Skeletal muscle cell (primary cell): Measurements from ENCODE around the gene RNF150.
A peak's percentile ranks its signal among the peaks of the same experiment; 100 is the strongest.

Experiments used
- DNase-seq: peaks from one replicate; pipeline ENCODE4 v3.0.0-alpha.2; 2010; ENCODE audit warnings: low read depth
- H3K4me3 ChIP-seq: 2 replicates; pipeline ENCODE4 v1.5.1; 2011; ENCODE audit warnings: low read depth, mild to moderate bottlenecking, control low read depth, low read length, moderate library complexity

The RNF150 gene

GRCh38 chr4:140887467-140887866 is 245.8 kb downstream of the RNF150 start:
- no peak for DNase-seq
- no peak overlapping the region for H3K4me3 ChIP-seq

GRCh38 chr4:140884431-140885058 is 248.7 kb downstream of the RNF150 start:
- DNase-seq = no peak
- H3K4me3 ChIP-seq = no peak overlapping the region

GRCh38 chr4:140877781-140878180 is 255.5 kb downstream of the RNF150 start:
- DNase-seq = no peak

GRCh38 chr4:140876615-140877364 is 256.5 kb downstream of the RNF150 start:
- no peak overlapping the region for H3K4me3 ChIP-seq
- no peak for DNase-seq

More at GRCh38 chr4:140877781-140878180, 255.5 kb downstream of the RNF150 start:
- no peak overlapping the region for H3K4me3 ChIP-seq

- no peak for DNase-seq
- no peak overlapping the region for H3K4me3 ChIP-seq
Observed at GRCh38 chr4:140875746-140876452, 257.4 kb downstream of the RNF150 start.

- no peak overlapping the region for H3K4me3 ChIP-seq
- no peak for DNase-seq
Observed at GRCh38 chr4:140874056-140874455, 259.2 kb downstream of the RNF150 start.

GRCh38 chr4:140871368-140871767 is 261.9 kb downstream of the RNF150 start:
- no peak overlapping the region for H3K4me3 ChIP-seq
- no peak for DNase-seq

GRCh38 chr4:140870427-140870826 is 262.8 kb downstream of the RNF150 start:
- no peak overlapping the region for H3K4me3 ChIP-seq
- no peak for DNase-seq

- DNase-seq = no peak
- no peak overlapping the region for H3K4me3 ChIP-seq
Observed at GRCh38 chr4:140869446-140869845, 263.8 kb downstream of the RNF150 start.

- no peak for DNase-seq
Observed at GRCh38 chr4:140867356-140867755, 265.9 kb downstream of the RNF150 start.

GRCh38 chr4:140866492-140867005 is 266.7 kb downstream of the RNF150 start:
- no peak for DNase-seq
- H3K4me3 ChIP-seq = no peak overlapping the region

More at GRCh38 chr4:140867356-140867755, 265.9 kb downstream of the RNF150 start:
- H3K4me3 ChIP-seq = no peak overlapping the region

GRCh38 chr4:140865253-140866217 is 267.7 kb downstream of the RNF150 start:
- DNase-seq = no peak
- no peak overlapping the region for H3K4me3 ChIP-seq

GRCh38 chr4:140863197-140863596 is 270.1 kb downstream of the RNF150 start:
- DNase-seq = no peak

GRCh38 chr4:140862177-140862442 is 271.2 kb downstream of the RNF150 start:
- no peak for DNase-seq
- H3K4me3 ChIP-seq = no peak overlapping the region

More at GRCh38 chr4:140863197-140863596, 270.1 kb downstream of the RNF150 start:
- no peak overlapping the region for H3K4me3 ChIP-seq

- peak; percentile 63 for DNase-seq
Observed at GRCh38 chr4:140861359-140862176, 271.7 kb downstream of the RNF150 start.

GRCh38 chr4:140858897-140859296 is 274.4 kb downstream of the RNF150 start:
- no peak overlapping the region for H3K4me3 ChIP-seq
- no peak for DNase-seq

More at GRCh38 chr4:140861359-140862176, 271.7 kb downstream of the RNF150 start:
- no peak overlapping the region for H3K4me3 ChIP-seq

GRCh38 chr4:140857111-140857510 is 276.2 kb downstream of the RNF150 start:
- no peak overlapping the region for H3K4me3 ChIP-seq
- no peak for DNase-seq

GRCh38 chr4:140856621-140857062 is 276.6 kb downstream of the RNF150 start:
- no peak overlapping the region for H3K4me3 ChIP-seq
- DNase-seq = peak; percentile 54
